Testis (tissue), 3 donors: ENCODE measurements around the gene CCNY. TPM values are rescaled to one million over a fixed set of nuclear protein-coding genes. Genes with fewer than 3 reads are reported as not detected.

Experiments used
- DNase-seq: peaks from one replicate; pipeline ENCODE4 v3.0.0-alpha.2; 2019
- H3K27ac ChIP-seq, 2 donors: fragments of 200-600 bp; sonication (generic); one replicate each; pipeline ENCODE4 v1.5.1; 2019
- H3K27me3 ChIP-seq: fragments of 200-600 bp; sonication (generic); one replicate; pipeline ENCODE4 v1.5.1; 2019
- H3K36me3 ChIP-seq: fragments of 200-600 bp; sonication (generic); one replicate; pipeline ENCODE4 v1.5.1; 2017; ENCODE audit warnings: low read depth; ENCODE audit errors: missing control alignments
- H3K4me1 ChIP-seq: fragments of 200-600 bp; sonication (generic); one replicate; pipeline ENCODE4 v1.5.1; 2019
- H3K4me3 ChIP-seq, 2 donors: fragments of 200-600 bp; sonication (generic); one replicate each; pipeline ENCODE4 v1.5.1; 2017 to 2019
- H3K9me3 ChIP-seq: fragments of 200-600 bp; sonication (generic); one replicate; pipeline ENCODE4 v1.5.1; 2017
- POLR2A ChIP-seq: fragments of 450-650 bp; IDR thresholded peaks from one replicate; pipeline ENCODE4 v1.6.1; 2017; ENCODE audit warnings: antibody characterized with exemption, mild to moderate bottlenecking, moderate library complexity
- WGBS, 2 donors: methylation state at CpG; one replicate each; pipeline ENCODE4 v1.1.5; 2018; 5-methylcytosine and 5-hydroxymethylcytosine counted together
- intact Hi-C: fragments of 100-400 bp; cut with DNase I; formaldehyde crosslinking; loops from one replicate; pipeline ENCODE4 v1.15.1; 2023; ENCODE audit warnings: low total_unique reads
- polyA plus RNA-seq: library from polyadenylated mRNA; stranded (reverse); fragments of 350-450 nt; fragmentation: Illumina TruSeq; extraction: RNeasy Lipid Tissue Mini Kit (QIAGEN cat#74804); gene quantifications from one replicate; pipeline ENCODE4 v1.2.3, GENCODE V29; 2014; ENCODE audit warnings: low read depth, low replicate concordance; ENCODE audit not compliant: insufficient read depth
- total RNA-seq, 2 donors: library from RNA; depleted of rRNA; stranded (reverse); fragments of >200 nt; gene quantifications; one replicate each; pipeline ENCODE4 v1.2.3, GENCODE V29; 2016
- TF ChIP-seq, protein P1 (sequence below), 3 experiments: fragments of 450-650 bp in 2 of 3; fragments of 200-600 bp in 1 of 3; sonication (generic) in 1 of 3; IDR thresholded peaks; one replicate each; pipeline ENCODE4 v1.5.1; 2016 to 2019; ENCODE audit warnings: antibody characterized with exemption in 3 of 3, mild to moderate bottlenecking in 2 of 3, moderate library complexity in 1 of 3

The CCNY gene
- total and polyA plus RNA-seq, 3 donors from 2014 or later: 103 to 380 (median 132) TPM

DNA sequence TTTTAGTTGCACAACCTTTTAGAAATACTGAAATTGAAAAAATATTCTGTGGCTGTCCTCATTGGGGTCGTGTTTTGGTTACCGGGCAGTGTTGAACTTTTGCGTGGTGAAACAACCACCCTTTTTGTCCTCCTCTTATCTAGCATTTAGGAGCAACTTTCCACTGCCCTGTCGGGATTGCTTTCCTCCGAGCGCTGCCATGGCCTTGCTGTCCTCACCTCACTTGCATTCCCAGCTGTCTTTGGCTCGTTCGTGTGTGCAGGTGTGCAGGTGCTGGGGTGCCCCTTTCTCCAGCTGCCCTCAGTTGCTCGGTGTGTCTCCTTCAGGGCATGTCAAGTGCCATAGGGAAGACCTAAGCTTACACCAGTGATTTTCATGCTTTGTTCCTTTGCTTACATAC is 151.9 kb downstream of the CCNY start:
- H3K36me3 ChIP-seq: no peaks in the 10 kb centered on the region
- WGBS, 2 donors: 61 to 72% methylated on average over 9 of the region's 9 CpGs
- intact Hi-C loops: no loop called here
- no peaks in the 10 kb centered on the region for H3K9me3 ChIP-seq
- H3K27me3 ChIP-seq: no peaks in the 10 kb centered on the region
- no peak overlapping the region for H3K4me3 ChIP-seq
- H3K4me1 ChIP-seq: no peaks in the 10 kb centered on the region
- TF ChIP-seq POLR2A: no peak
- TF ChIP-seq, protein P1, sequence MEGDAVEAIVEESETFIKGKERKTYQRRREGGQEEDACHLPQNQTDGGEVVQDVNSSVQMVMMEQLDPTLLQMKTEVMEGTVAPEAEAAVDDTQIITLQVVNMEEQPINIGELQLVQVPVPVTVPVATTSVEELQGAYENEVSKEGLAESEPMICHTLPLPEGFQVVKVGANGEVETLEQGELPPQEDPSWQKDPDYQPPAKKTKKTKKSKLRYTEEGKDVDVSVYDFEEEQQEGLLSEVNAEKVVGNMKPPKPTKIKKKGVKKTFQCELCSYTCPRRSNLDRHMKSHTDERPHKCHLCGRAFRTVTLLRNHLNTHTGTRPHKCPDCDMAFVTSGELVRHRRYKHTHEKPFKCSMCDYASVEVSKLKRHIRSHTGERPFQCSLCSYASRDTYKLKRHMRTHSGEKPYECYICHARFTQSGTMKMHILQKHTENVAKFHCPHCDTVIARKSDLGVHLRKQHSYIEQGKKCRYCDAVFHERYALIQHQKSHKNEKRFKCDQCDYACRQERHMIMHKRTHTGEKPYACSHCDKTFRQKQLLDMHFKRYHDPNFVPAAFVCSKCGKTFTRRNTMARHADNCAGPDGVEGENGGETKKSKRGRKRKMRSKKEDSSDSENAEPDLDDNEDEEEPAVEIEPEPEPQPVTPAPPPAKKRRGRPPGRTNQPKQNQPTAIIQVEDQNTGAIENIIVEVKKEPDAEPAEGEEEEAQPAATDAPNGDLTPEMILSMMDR (IDR thresholded peaks at IDR 0.05): no peak
- no peak overlapping the region for H3K27ac ChIP-seq
- DNase-seq: no peak

DNA sequence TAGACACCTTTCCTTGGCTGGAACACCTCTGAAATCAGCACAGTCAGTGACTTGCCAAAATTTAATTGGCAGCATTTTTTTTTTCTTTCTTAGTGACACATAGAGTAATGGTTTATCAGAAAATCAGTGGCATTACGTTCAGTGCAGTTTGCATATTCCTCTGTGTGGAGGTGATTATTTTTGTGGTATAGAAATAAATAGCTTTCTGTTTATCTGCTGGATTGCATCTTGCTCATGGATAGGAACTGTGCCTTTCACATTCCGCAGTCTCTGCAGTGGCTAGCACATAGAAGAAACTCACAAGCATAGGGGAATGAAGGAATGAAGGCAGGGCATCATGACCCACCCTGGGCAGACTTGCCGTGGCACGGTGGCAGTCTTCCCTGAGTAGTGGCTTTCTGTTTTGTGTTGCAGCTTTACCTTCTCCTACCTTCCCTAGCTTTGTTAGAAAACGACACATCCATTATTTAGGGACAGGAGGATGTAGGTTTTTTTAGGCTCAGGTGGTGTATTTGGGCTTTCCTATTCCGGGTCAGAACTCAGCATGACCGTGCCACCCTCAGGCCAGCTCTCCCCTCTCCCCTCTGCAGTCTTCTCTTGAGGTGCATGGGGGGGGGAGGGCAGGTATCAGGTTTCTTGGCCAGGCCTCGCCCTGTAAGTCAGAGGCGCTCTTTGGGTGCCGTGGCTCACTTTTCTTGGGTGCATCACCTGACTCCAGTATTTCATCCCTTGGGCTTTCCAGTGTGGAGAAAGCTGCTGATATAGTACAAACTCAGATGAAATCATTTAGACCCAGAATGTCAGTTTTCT is 156.3 kb downstream of the CCNY start:
- H3K4me1 ChIP-seq: no peaks in the 10 kb centered on the region
- TF ChIP-seq, protein P1 (IDR thresholded peaks at IDR 0.05): no peak
- TF ChIP-seq POLR2A: no peak
- WGBS, 2 donors: 84 to 87% methylated on average over 10 of the region's 10 CpGs
- H3K36me3 ChIP-seq: no peaks in the 10 kb centered on the region
- no peak for DNase-seq
- intact Hi-C loops: loop anchor here (10.0 kb wide), 1 partner anchor 88 kb away; no protein-coding TSS in a partner anchor
- H3K4me3 ChIP-seq: no peak overlapping the region
- H3K9me3 ChIP-seq: no peaks in the 10 kb centered on the region
- no peak overlapping the region for H3K27ac ChIP-seq
- H3K27me3 ChIP-seq: no peaks in the 10 kb centered on the region

DNA sequence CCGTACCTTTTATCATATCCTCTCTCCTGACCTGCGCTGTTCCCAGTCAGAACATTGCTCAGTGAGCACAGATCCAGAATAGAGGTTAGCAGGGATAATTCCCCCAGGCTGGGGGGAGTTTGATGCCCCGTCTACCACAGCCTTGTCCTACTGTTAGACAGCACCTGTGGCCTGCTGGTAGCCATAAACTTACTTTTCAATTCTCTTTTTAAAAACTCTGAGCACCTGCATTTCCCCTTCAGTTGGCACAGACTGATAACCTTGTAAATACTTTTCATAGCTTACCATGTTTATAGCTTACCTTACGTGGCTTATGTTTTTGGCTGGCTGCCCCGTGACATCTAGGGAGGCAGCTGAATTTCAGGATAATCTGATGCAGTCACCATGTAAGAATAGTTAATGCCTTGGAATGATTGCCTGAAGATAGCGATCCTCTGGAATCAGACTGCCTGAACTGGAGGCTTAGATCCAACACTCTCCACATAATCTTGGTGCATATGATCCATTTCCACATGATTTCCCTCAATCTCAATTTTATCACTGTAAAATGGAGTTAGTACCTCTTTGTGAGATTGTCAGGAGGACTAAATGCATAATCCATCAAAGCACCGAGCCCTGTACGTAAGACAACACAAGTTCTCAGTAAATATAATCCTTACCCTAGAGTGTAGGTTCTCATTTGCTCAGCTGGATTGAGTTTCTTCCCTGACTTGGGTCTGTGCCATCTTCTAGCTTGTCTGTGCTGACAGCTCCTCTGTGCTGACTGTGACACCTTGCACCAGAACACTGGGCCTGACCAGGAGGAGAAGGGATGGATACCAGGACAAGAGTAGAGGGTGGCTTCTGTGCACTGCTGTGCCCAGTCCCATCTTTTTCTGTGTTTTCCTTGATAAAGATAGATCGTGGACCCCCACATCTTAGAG is 157.1 kb downstream of the CCNY start:
- no peaks in the 10 kb centered on the region for H3K36me3 ChIP-seq
- no peaks in the 10 kb centered on the region for H3K4me1 ChIP-seq
- TF ChIP-seq, protein P1 (IDR thresholded peaks at IDR 0.05): no peak
- TF ChIP-seq POLR2A: no peak
- DNase-seq: no peak
- H3K9me3 ChIP-seq: no peaks in the 10 kb centered on the region
- H3K27ac ChIP-seq: no peak overlapping the region
- intact Hi-C loops: loop anchor here (10.0 kb wide), 1 partner anchor 89 kb away; no protein-coding TSS in a partner anchor
- no peak overlapping the region for H3K4me3 ChIP-seq
- 84 to 87% methylated on average over 9 of the region's 9 CpGs for WGBS, 2 donors
- H3K27me3 ChIP-seq: no peaks in the 10 kb centered on the region

DNA sequence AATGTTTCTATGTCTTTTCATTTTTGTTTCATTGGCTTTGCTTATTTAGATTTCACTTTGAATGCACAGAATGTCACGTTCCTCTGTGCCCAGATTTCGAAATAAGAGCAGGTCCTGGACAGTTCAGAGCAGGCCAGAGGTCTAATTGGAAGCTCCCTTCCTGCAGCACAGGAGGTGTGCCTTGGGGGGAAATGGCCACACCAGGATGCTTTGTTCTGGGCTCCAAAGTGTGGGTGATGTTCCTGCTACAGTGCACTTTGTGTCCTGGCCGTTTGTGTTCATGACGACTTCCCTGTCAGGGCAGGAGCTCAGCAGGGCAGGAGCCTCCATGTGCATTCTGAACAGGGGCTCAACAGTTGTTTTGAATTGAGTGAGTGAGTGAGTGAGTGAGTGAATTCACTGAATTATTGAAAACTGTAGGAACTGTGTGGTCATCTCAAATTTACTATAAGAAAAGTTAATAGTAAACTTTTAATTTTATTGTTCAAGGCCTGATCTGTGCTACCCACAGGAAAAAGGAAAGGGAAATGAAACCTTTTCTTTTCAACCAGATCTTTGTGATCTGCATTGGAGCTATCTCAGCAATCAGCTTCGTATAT is 159.3 kb downstream of the CCNY start:
- no peak overlapping the region for H3K27ac ChIP-seq
- no peak overlapping the region for H3K4me3 ChIP-seq
- H3K36me3 ChIP-seq: no peaks in the 10 kb centered on the region
- no peaks in the 10 kb centered on the region for H3K4me1 ChIP-seq
- no peaks in the 10 kb centered on the region for H3K9me3 ChIP-seq
- intact Hi-C loops: loop anchor here (10.0 kb wide), 1 partner anchor 91 kb away; no protein-coding TSS in a partner anchor
- no peak for TF ChIP-seq POLR2A
- TF ChIP-seq, protein P1 (IDR thresholded peaks at IDR 0.05): no peak
- 45 to 49% methylated on average over 5 of the region's 5 CpGs for WGBS, 2 donors
- DNase-seq: no peak
- H3K27me3 ChIP-seq: no peaks in the 10 kb centered on the region
